Activated naive CD8-positive, alpha-beta T cell (primary cell): Measurements from ENCODE around the gene ANKRD42.
"Not testable (repeated sequence)": the region's sequence is repeated elsewhere in the genome, so short reads cannot be mapped to it uniquely, and the experiment has no call there.

Experiments
- H3K27ac Mint-ChIP-seq: one replicate; pipeline ENCODE4 v1.8.0; 2021; ENCODE audit warnings: mixed read lengths
- H3K27me3 Mint-ChIP-seq: one replicate; pipeline ENCODE4 v1.8.0; 2021; ENCODE audit warnings: mixed read lengths
- H3K36me3 Mint-ChIP-seq: one replicate; pipeline ENCODE4 v1.8.0; 2021; ENCODE audit warnings: mixed read lengths
- H3K4me1 Mint-ChIP-seq: one replicate; pipeline ENCODE4 v1.8.0; 2021; ENCODE audit warnings: low read depth, mixed read lengths
- H3K4me3 Mint-ChIP-seq: one replicate; pipeline ENCODE4 v1.8.0; 2021; ENCODE audit warnings: mild to moderate bottlenecking, mixed read lengths
- H3K9me3 Mint-ChIP-seq: one replicate; pipeline ENCODE4 v1.8.0; 2021; ENCODE audit warnings: low read depth, mixed read lengths

ANKRD42 gene

GRCh38 chr11:83249972-83250593 is 56.6 kb downstream of the ANKRD42 start:
- Mint-ChIP-seq H3K27me3 (no peaks in the 10 kb centered on the region), H3K4me1 (peaks cover 5% of the 10 kb centered on the region), H3K36me3 (peaks cover 7% of the 10 kb centered on the region), H3K9me3 (no peaks in the 10 kb centered on the region), H3K4me3 (no peak overlapping the region), H3K27ac (no peak overlapping the region)

GRCh38 chr11:83252266-83252665 is 58.8 kb downstream of the ANKRD42 start:
- Mint-ChIP-seq H3K9me3 (no peaks in the 10 kb centered on the region), H3K27me3 (no peaks in the 10 kb centered on the region), H3K4me1 (peaks cover 5% of the 10 kb centered on the region), H3K27ac (no peak overlapping the region), H3K36me3 (no peaks in the 10 kb centered on the region), H3K4me3 (no peak overlapping the region)

- Mint-ChIP-seq H3K9me3 (no peaks in the 10 kb centered on the region), H3K4me1 (peaks cover 5% of the 10 kb centered on the region)
Observed at GRCh38 chr11:83252941-83253340, 59.4 kb downstream of the ANKRD42 start.

GRCh38 chr11:83255366-83255765 is 61.9 kb downstream of the ANKRD42 start:
- Mint-ChIP-seq H3K27ac (no peak overlapping the region), H3K27me3 (no peaks in the 10 kb centered on the region), H3K36me3 (no peaks in the 10 kb centered on the region), H3K4me3 (no peak overlapping the region), H3K4me1 (no peaks in the 10 kb centered on the region), H3K9me3 (no peaks in the 10 kb centered on the region)

More at GRCh38 chr11:83252941-83253340, 59.4 kb downstream of the ANKRD42 start:
- H3K4me3 Mint-ChIP-seq: no peak overlapping the region
- no peaks in the 10 kb centered on the region for H3K27me3 Mint-ChIP-seq
- H3K36me3 Mint-ChIP-seq: no peaks in the 10 kb centered on the region
- peak overlapping the region; percentile 19 for H3K27ac Mint-ChIP-seq

GRCh38 chr11:83256602-83257340 is 63.3 kb downstream of the ANKRD42 start:
- Mint-ChIP-seq H3K27ac (no peak overlapping the region), H3K36me3 (no peaks in the 10 kb centered on the region), H3K4me1 (no peaks in the 10 kb centered on the region)

GRCh38 chr11:83257761-83258168 is 64.3 kb downstream of the ANKRD42 start:
- no peak overlapping the region for H3K4me3 Mint-ChIP-seq
- no peaks in the 10 kb centered on the region for H3K4me1 Mint-ChIP-seq
- H3K27me3 Mint-ChIP-seq: no peaks in the 10 kb centered on the region
- no peaks in the 10 kb centered on the region for H3K9me3 Mint-ChIP-seq
- no peak overlapping the region for H3K27ac Mint-ChIP-seq
- no peaks in the 10 kb centered on the region for H3K36me3 Mint-ChIP-seq

More at GRCh38 chr11:83256602-83257340, 63.3 kb downstream of the ANKRD42 start:
- H3K4me3 Mint-ChIP-seq: no peak overlapping the region
- H3K27me3 Mint-ChIP-seq: no peaks in the 10 kb centered on the region
- no peaks in the 10 kb centered on the region for H3K9me3 Mint-ChIP-seq

GRCh38 chr11:83259559-83259958 is 66.0 kb downstream of the ANKRD42 start:
- no peaks in the 10 kb centered on the region for H3K9me3 Mint-ChIP-seq
- H3K36me3 Mint-ChIP-seq: peaks cover 4% of the 10 kb centered on the region
- no peak overlapping the region for H3K27ac Mint-ChIP-seq

GRCh38 chr11:83265331-83265730 is 71.8 kb downstream of the ANKRD42 start:
- no peaks in the 10 kb centered on the region for H3K9me3 Mint-ChIP-seq
- H3K27ac Mint-ChIP-seq: no peak overlapping the region
- H3K27me3 Mint-ChIP-seq: no peaks in the 10 kb centered on the region
- no peak overlapping the region for H3K4me3 Mint-ChIP-seq
- peaks cover 14% of the 10 kb centered on the region for H3K4me1 Mint-ChIP-seq
- peaks cover 20% of the 10 kb centered on the region for H3K36me3 Mint-ChIP-seq

More at GRCh38 chr11:83259559-83259958, 66.0 kb downstream of the ANKRD42 start:
- no peaks in the 10 kb centered on the region for H3K4me1 Mint-ChIP-seq
- H3K4me3 Mint-ChIP-seq: no peak overlapping the region
- no peaks in the 10 kb centered on the region for H3K27me3 Mint-ChIP-seq

GRCh38 chr11:83269080-83269479 is 75.6 kb downstream of the ANKRD42 start:
- H3K27ac Mint-ChIP-seq, H3K27me3 Mint-ChIP-seq, H3K4me3 Mint-ChIP-seq, H3K9me3 Mint-ChIP-seq: not testable (repeated sequence)
- H3K36me3 Mint-ChIP-seq: peaks cover 32% of the 10 kb centered on the region
- peaks cover 22% of the 10 kb centered on the region for H3K4me1 Mint-ChIP-seq

- H3K27me3 Mint-ChIP-seq, H3K4me3 Mint-ChIP-seq, H3K9me3 Mint-ChIP-seq, H3K27ac Mint-ChIP-seq: not testable (repeated sequence)
- Mint-ChIP-seq H3K36me3 (peaks cover 33% of the 10 kb centered on the region), H3K4me1 (peaks cover 25% of the 10 kb centered on the region)
Observed at GRCh38 chr11:83271734-83272133, 78.2 kb downstream of the ANKRD42 start.

GRCh38 chr11:83272627-83273026 is 79.1 kb downstream of the ANKRD42 start:
- Mint-ChIP-seq H3K9me3 (peaks cover 4% of the 10 kb centered on the region), H3K36me3 (peaks cover 27% of the 10 kb centered on the region), H3K4me3 (no peak overlapping the region), H3K4me1 (peaks cover 25% of the 10 kb centered on the region), H3K27me3 (no peaks in the 10 kb centered on the region), H3K27ac (peak overlapping the region; percentile 8)

GRCh38 chr11:83275888-83276641 is 82.6 kb downstream of the ANKRD42 start:
- no peak overlapping the region for H3K4me3 Mint-ChIP-seq
- peaks cover 4% of the 10 kb centered on the region for H3K9me3 Mint-ChIP-seq
- peaks cover 17% of the 10 kb centered on the region for H3K36me3 Mint-ChIP-seq
- no peak overlapping the region for H3K27ac Mint-ChIP-seq
- H3K27me3 Mint-ChIP-seq: no peaks in the 10 kb centered on the region
- H3K4me1 Mint-ChIP-seq: peaks cover 18% of the 10 kb centered on the region

GRCh38 chr11:83278351-83278750 is 84.8 kb downstream of the ANKRD42 start:
- H3K4me1 Mint-ChIP-seq: peaks cover 33% of the 10 kb centered on the region
- H3K4me3 Mint-ChIP-seq: no peak overlapping the region
- peaks cover 9% of the 10 kb centered on the region for H3K36me3 Mint-ChIP-seq
- peak overlapping the region; percentile 34 for H3K27ac Mint-ChIP-seq
- no peaks in the 10 kb centered on the region for H3K27me3 Mint-ChIP-seq
- no peaks in the 10 kb centered on the region for H3K9me3 Mint-ChIP-seq

- H3K4me1 Mint-ChIP-seq: peaks cover 50% of the 10 kb centered on the region
- H3K36me3 Mint-ChIP-seq: peaks cover 8% of the 10 kb centered on the region
- no peak overlapping the region for H3K27ac Mint-ChIP-seq
- no peak overlapping the region for H3K4me3 Mint-ChIP-seq
- no peaks in the 10 kb centered on the region for H3K27me3 Mint-ChIP-seq
- H3K9me3 Mint-ChIP-seq: no peaks in the 10 kb centered on the region
Observed at GRCh38 chr11:83280256-83280655, 86.7 kb downstream of the ANKRD42 start.

- H3K27me3 Mint-ChIP-seq: no peaks in the 10 kb centered on the region
- H3K9me3 Mint-ChIP-seq: no peaks in the 10 kb centered on the region
- H3K4me3 Mint-ChIP-seq: peak overlapping the region; percentile 58
- H3K36me3 Mint-ChIP-seq: peaks cover 9% of the 10 kb centered on the region
- no peak overlapping the region for H3K27ac Mint-ChIP-seq
- peaks cover 53% of the 10 kb centered on the region for H3K4me1 Mint-ChIP-seq
Observed at GRCh38 chr11:83282084-83282716, 88.7 kb downstream of the ANKRD42 start.
